Tibial nerve (tissue), 4 donors: Measurements from ENCODE around the gene MSRB1.

Experiments
- EP300 ChIP-seq, 2 donors: sonication (generic); formaldehyde crosslinking; IDR thresholded peaks; one replicate each; pipeline ENCODE4 v1.6.1; 2017; ENCODE audit warnings: antibody characterized with exemption in 2 of 2, mild to moderate bottlenecking in 1 of 2
- POLR2A ChIP-seq, 2 donors: fragments of 450-650 bp; IDR thresholded peaks; one replicate each; pipeline ENCODE4 v1.6.1; 2017; ENCODE audit warnings: antibody characterized with exemption in 2 of 2, mild to moderate bottlenecking in 2 of 2, moderate library complexity in 2 of 2
- TF ChIP-seq, protein P1 (sequence below), 5 experiments: fragments of 200-600 bp in 3 of 5; fragments of 450-650 bp in 2 of 5; sonication (generic) in 3 of 5; IDR thresholded peaks; one replicate each; pipeline ENCODE4 v1.5.1; 2016 to 2019; ENCODE audit warnings: antibody characterized with exemption in 5 of 5, mild to moderate bottlenecking in 3 of 5, moderate library complexity in 2 of 5

DNA sequence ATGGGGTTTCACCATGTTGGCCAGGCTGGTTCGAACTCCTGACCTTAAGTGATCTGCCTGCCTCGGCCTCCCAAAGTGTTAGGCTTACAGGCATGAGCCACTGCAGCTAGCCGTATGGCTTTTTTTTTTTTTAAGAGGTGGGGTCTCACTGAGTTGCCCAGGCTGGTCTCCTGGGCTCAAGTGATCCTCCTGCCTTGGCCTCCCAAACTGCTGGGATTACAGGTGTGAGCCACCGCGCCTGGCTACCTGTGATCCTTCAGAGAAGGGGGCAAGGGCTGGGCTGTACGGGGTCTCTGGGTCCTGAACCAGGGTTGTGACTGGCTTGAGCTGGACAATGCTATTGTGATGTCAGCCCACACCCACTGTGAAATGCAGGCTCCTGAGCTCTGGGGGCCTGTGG, 23.5 kb upstream of the MSRB1 start, which contains the start of gene RNF151:
- TF ChIP-seq, protein P1, sequence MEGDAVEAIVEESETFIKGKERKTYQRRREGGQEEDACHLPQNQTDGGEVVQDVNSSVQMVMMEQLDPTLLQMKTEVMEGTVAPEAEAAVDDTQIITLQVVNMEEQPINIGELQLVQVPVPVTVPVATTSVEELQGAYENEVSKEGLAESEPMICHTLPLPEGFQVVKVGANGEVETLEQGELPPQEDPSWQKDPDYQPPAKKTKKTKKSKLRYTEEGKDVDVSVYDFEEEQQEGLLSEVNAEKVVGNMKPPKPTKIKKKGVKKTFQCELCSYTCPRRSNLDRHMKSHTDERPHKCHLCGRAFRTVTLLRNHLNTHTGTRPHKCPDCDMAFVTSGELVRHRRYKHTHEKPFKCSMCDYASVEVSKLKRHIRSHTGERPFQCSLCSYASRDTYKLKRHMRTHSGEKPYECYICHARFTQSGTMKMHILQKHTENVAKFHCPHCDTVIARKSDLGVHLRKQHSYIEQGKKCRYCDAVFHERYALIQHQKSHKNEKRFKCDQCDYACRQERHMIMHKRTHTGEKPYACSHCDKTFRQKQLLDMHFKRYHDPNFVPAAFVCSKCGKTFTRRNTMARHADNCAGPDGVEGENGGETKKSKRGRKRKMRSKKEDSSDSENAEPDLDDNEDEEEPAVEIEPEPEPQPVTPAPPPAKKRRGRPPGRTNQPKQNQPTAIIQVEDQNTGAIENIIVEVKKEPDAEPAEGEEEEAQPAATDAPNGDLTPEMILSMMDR (IDR thresholded peaks at IDR 0.05): no peak
- no peak for TF ChIP-seq POLR2A (IDR thresholded peaks at IDR 0.05)
- no peak for TF ChIP-seq EP300 (IDR thresholded peaks at IDR 0.05)
